Measurements from ENCODE around the gene PLK2.

GRCh38 chr5:58437661-58438060 lies 22.2 kb downstream of the PLK2 start:
- TF ChIP-seq POLR2A (IDR thresholded peaks at IDR 0.05), result no peak
- TF ChIP-seq CTCF (IDR thresholded peaks at IDR 0.05), result no peak

Data from prostate gland (tissue), 2 donors.